H9 (cell line): ENCODE data around the gene RNF181. TPM values are rescaled to one million over a fixed set of nuclear protein-coding genes. Genes with fewer than 3 reads are reported as not detected.

Experiments used
- DNase-seq: peaks from one replicate; pipeline ENCODE4 v3.0.0-alpha.2; 2017
- H2AFZ ChIP-seq: one replicate; pipeline ENCODE4 v1.6.1; 2013; ENCODE audit warnings: mild to moderate bottlenecking, low read length, control low read depth, moderate library complexity
- H2AK5ac ChIP-seq: 2 replicates; pipeline ENCODE4 v1.6.1; 2013; ENCODE audit warnings: low read length, control low read depth, mixed read lengths; ENCODE audit not compliant: insufficient read length
- H2BK120ac ChIP-seq: one replicate; pipeline ENCODE4 v1.6.1; 2013; ENCODE audit warnings: low read depth, mild to moderate bottlenecking, low read length, control low read depth, inconsistent platforms; ENCODE audit not compliant: poor library complexity, severe bottlenecking
- H2BK12ac ChIP-seq: 2 replicates; pipeline ENCODE4 v1.6.1; 2013; ENCODE audit warnings: low read length, control low read depth, mixed read lengths, low read depth; ENCODE audit not compliant: insufficient read length
- H2BK15ac ChIP-seq: 2 replicates; pipeline ENCODE4 v1.6.1; 2013; ENCODE audit warnings: low read depth, low read length, control low read depth
- H2BK20ac ChIP-seq: one replicate; pipeline ENCODE4 v1.6.1; 2013; ENCODE audit warnings: low read depth, mild to moderate bottlenecking, low read length, control low read depth, inconsistent platforms; ENCODE audit not compliant: poor library complexity, severe bottlenecking
- H2BK5ac ChIP-seq: 2 replicates; pipeline ENCODE4 v1.6.1; 2013; ENCODE audit warnings: low read length, control low read depth, mixed read lengths; ENCODE audit not compliant: insufficient read length
- H3K14ac ChIP-seq: 2 replicates; pipeline ENCODE4 v1.6.1; 2013; ENCODE audit warnings: low read length, control low read depth; ENCODE audit not compliant: insufficient read depth
- H3K18ac ChIP-seq: 2 replicates; pipeline ENCODE4 v1.6.1; 2013; ENCODE audit warnings: low read depth, mild to moderate bottlenecking, mixed read lengths, low read length, control low read depth; ENCODE audit not compliant: insufficient read length
- H3K23ac ChIP-seq: 2 replicates; pipeline ENCODE4 v1.6.1; 2013; ENCODE audit warnings: low read length, control low read depth, mixed read lengths, low read depth; ENCODE audit not compliant: insufficient read length
- H3K23me2 ChIP-seq: 2 replicates; pipeline ENCODE4 v1.6.1; 2013; ENCODE audit warnings: low read depth, mild to moderate bottlenecking, mixed read lengths, low read length, control low read depth; ENCODE audit not compliant: insufficient read length, poor library complexity, severe bottlenecking
- H3K27ac ChIP-seq: 2 replicates; pipeline ENCODE4 v1.5.1; 2013; ENCODE audit warnings: low read length, control low read depth, mixed read lengths, low read depth; ENCODE audit not compliant: insufficient read length
- H3K27me3 ChIP-seq: 2 replicates; pipeline ENCODE4 v1.6.1; 2013; ENCODE audit warnings: low read length, control low read depth, inconsistent platforms; ENCODE audit not compliant: insufficient read depth
- H3K4ac ChIP-seq: 2 replicates; pipeline ENCODE4 v1.6.1; 2013; ENCODE audit warnings: low read depth, mild to moderate bottlenecking, control low read depth, inconsistent platforms, low read length, moderate library complexity
- H3K4me1 ChIP-seq: 2 replicates; pipeline ENCODE4 v1.6.1; 2013; ENCODE audit warnings: low read length, control low read depth, inconsistent platforms; ENCODE audit not compliant: insufficient read depth
- H3K4me2 ChIP-seq: 2 replicates; pipeline ENCODE4 v1.6.1; 2013; ENCODE audit warnings: low read length, control low read depth, mixed read lengths; ENCODE audit not compliant: insufficient read length, insufficient read depth
- H3K56ac ChIP-seq: 2 replicates; pipeline ENCODE4 v1.6.1; 2013; ENCODE audit warnings: low read depth, mild to moderate bottlenecking, mixed read lengths, low read length, control low read depth; ENCODE audit not compliant: insufficient read length
- H3K79me1 ChIP-seq: 2 replicates; pipeline ENCODE4 v1.6.1; 2013; ENCODE audit warnings: low read depth, mild to moderate bottlenecking, moderate library complexity, low read length, control low read depth, inconsistent platforms; ENCODE audit not compliant: insufficient read depth, poor library complexity, severe bottlenecking
- H3K79me2 ChIP-seq: 2 replicates; pipeline ENCODE4 v1.6.1; 2013; ENCODE audit warnings: low read length, control low read depth, inconsistent platforms; ENCODE audit not compliant: insufficient read depth
- H3K9ac ChIP-seq: 2 replicates; pipeline ENCODE4 v1.6.1; 2013; ENCODE audit warnings: low read length, control low read depth, mixed read lengths; ENCODE audit not compliant: insufficient read length; ENCODE audit errors: extremely low read depth
- H3K9me3 ChIP-seq: one replicate; pipeline ENCODE4 v1.6.1; 2013; ENCODE audit warnings: low read depth, low read length, inconsistent platforms; ENCODE audit not compliant: control insufficient read depth
- H3T11ph ChIP-seq: one replicate; pipeline ENCODE4 v1.6.1; 2013; ENCODE audit warnings: mild to moderate bottlenecking, low read length, control low read depth, inconsistent platforms
- H4K20me1 ChIP-seq: one replicate; pipeline ENCODE4 v1.6.1; 2013; ENCODE audit not compliant: control insufficient read depth, insufficient read length, insufficient read depth
- H4K5ac ChIP-seq: 2 replicates; pipeline ENCODE4 v1.6.1; 2013; ENCODE audit warnings: low read depth, mild to moderate bottlenecking, mixed read lengths, low read length, control low read depth; ENCODE audit not compliant: insufficient read length
- H4K8ac ChIP-seq: replicated peaks from 2 replicates; pipeline ENCODE4 v1.6.1; 2013; ENCODE audit warnings: low read length, control low read depth, mixed read lengths, low read depth; ENCODE audit not compliant: insufficient read length
- H4K91ac ChIP-seq: 2 replicates; pipeline ENCODE4 v1.6.1; 2013; ENCODE audit warnings: low read depth, mild to moderate bottlenecking, moderate library complexity, mixed read lengths, low read length, control low read depth; ENCODE audit not compliant: insufficient read length
- H3K27ac Mint-ChIP-seq, 3 experiments: 2 replicates in 2 of 3; 3 replicates in 1 of 3; pipeline ENCODE4 v1.8.0; 2020 to 2021; ENCODE audit warnings: mixed read lengths in 3 of 3, mild to moderate bottlenecking in 1 of 3, moderate library complexity in 1 of 3
- H3K27me3 Mint-ChIP-seq: 2 replicates; pipeline ENCODE4 v1.8.0; 2021; ENCODE audit warnings: low read depth, mild to moderate bottlenecking, moderate library complexity, mixed read lengths
- H3K36me3 Mint-ChIP-seq, 3 experiments: 2 replicates in 2 of 3; 3 replicates in 1 of 3; pipeline ENCODE4 v1.8.0; 2020 to 2021; ENCODE audit warnings: low read depth in 3 of 3, mixed read lengths in 3 of 3; ENCODE audit not compliant: insufficient read depth in 1 of 3
- H3K4me1 Mint-ChIP-seq, 2 experiments: 2 replicates each; pipeline ENCODE4 v1.8.0; 2020; ENCODE audit warnings: mixed read lengths in 2 of 2
- H3K4me3 Mint-ChIP-seq, 2 experiments: 2 replicates in 1 of 2; 3 replicates in 1 of 2; pipeline ENCODE4 v1.8.0; 2020 to 2021; ENCODE audit warnings: mild to moderate bottlenecking in 2 of 2, mixed read lengths in 2 of 2, moderate library complexity in 1 of 2
- H3K9me3 Mint-ChIP-seq, 2 experiments: 2 replicates in 1 of 2; 3 replicates in 1 of 2; pipeline ENCODE4 v1.8.0; 2020; ENCODE audit warnings: mild to moderate bottlenecking in 2 of 2, mixed read lengths in 2 of 2, moderate library complexity in 1 of 2
- WGBS: extraction: QIAGEN DNeasy Blood & Tissue Kit; methylation state at CpG from one replicate; pipeline ENCODE4 v1.1.7; 2013; ENCODE audit warnings: missing lambda C conversion rate, low lambda C conversion rate, mixed read lengths; ENCODE audit not compliant: insufficient read length; ENCODE audit errors: extremely low coverage; 5-methylcytosine and 5-hydroxymethylcytosine counted together
- total RNA-seq: library from RNA; stranded (reverse); gene quantifications from 2 replicates; pipeline ENCODE4 v1.2.1, GENCODE V29; 2021
- TF ChIP-seq, protein P1 (sequence below): fragments of 200-600 bp; sonication (generic); conservative IDR thresholded peaks from 3 replicates; pipeline ENCODE4 v1.8.0; 2021; ENCODE audit warnings: antibody characterized with exemption, mild to moderate bottlenecking

RNF181 gene
- total RNA-seq, 1 experiment from 2014 or later = 122 TPM

DNA sequence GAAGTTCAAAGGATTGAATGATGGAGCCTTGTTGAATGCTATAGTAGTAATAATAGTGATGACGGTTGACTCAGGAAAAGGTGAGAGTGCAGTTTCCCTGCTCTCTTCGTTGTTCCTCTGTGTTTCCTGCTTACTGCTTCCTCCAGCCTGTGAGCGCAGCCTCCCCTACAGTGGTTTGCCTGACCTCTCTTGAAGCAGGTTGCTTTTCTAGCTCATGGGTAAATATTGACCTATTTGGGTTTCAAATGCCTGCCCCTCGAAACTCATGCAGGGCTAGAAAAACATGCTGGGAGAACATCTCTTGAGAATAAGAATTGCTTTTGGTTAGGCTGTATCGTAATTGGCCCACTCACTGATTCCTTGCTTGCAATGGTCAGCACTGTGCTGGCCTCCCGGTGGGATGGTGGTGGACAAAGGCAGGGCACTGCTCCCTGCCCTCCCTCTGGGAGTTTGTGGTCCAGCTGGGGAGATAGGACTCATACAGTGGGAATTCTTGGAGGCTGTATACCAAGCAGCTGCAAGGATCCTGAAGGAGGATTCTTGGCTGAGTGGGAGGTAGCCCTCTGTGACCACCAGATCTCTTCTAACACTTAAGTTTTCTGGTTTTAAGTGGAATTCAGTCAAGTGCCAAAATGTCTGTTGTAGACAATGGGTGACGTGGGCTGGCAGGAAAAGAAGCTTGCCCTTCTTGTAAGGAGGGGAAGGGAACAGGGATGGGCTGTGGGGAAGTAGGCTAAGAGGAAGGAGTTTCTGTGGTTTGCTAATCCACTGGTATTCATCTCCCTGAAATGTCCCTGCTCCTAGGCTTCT, 5.4 kb upstream of the RNF181 start:
- no peaks in the 10 kb centered on the region for H4K20me1 ChIP-seq
- H3K27me3 ChIP-seq = no peaks in the 10 kb centered on the region; the same call in 1 of the 2 replicates
- no peak overlapping the region for H3K4me2 ChIP-seq
- no peak overlapping the region for H3K23ac ChIP-seq
- H3K23me2 ChIP-seq = peaks cover 3% of the 10 kb centered on the region
- no peak overlapping the region for H2BK15ac ChIP-seq
- no peak overlapping the region for H2AK5ac ChIP-seq
- Mint-ChIP-seq H3K4me3 (no peak overlapping the region; a peak in 2 of 5 replicates), H3K27ac (no peak overlapping the region), H3K36me3 (no peaks in the 10 kb centered on the region), H3K4me1 (peaks cover 8 to 11% of the 10 kb centered on the region in 2 experiments), H3K27me3 (peaks cover 28% of the 10 kb centered on the region), H3K9me3 (no peaks in the 10 kb centered on the region; a peak in 1 of 5 replicates)
- no peaks in the 10 kb centered on the region for H3K9me3 ChIP-seq
- no peak overlapping the region for H3K27ac ChIP-seq
- no peak overlapping the region for H3K4ac ChIP-seq
- DNase-seq = no peak
- H2BK120ac ChIP-seq = no peak overlapping the region
- no peak overlapping the region for H2BK5ac ChIP-seq
- H2BK20ac ChIP-seq = no peak overlapping the region
- no peak overlapping the region for H4K5ac ChIP-seq
- no peak overlapping the region for H3K56ac ChIP-seq
- TF ChIP-seq, protein P1, sequence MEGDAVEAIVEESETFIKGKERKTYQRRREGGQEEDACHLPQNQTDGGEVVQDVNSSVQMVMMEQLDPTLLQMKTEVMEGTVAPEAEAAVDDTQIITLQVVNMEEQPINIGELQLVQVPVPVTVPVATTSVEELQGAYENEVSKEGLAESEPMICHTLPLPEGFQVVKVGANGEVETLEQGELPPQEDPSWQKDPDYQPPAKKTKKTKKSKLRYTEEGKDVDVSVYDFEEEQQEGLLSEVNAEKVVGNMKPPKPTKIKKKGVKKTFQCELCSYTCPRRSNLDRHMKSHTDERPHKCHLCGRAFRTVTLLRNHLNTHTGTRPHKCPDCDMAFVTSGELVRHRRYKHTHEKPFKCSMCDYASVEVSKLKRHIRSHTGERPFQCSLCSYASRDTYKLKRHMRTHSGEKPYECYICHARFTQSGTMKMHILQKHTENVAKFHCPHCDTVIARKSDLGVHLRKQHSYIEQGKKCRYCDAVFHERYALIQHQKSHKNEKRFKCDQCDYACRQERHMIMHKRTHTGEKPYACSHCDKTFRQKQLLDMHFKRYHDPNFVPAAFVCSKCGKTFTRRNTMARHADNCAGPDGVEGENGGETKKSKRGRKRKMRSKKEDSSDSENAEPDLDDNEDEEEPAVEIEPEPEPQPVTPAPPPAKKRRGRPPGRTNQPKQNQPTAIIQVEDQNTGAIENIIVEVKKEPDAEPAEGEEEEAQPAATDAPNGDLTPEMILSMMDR = no peak
- no peak overlapping the region for H3K9ac ChIP-seq
- no peak overlapping the region for H4K8ac ChIP-seq
- no peaks in the 10 kb centered on the region; the same call in 1 of the 2 replicates for H3K4me1 ChIP-seq
- no CpG with 5 or more reads among the region's 7 CpGs for WGBS
- H3K79me2 ChIP-seq = no peaks in the 10 kb centered on the region
- H2AFZ ChIP-seq = no peak overlapping the region
- no peaks in the 10 kb centered on the region for H3K79me1 ChIP-seq
- no peak overlapping the region for H4K91ac ChIP-seq
- H3T11ph ChIP-seq = no peak overlapping the region
- no peak overlapping the region for H3K14ac ChIP-seq
- no peak overlapping the region for H3K18ac ChIP-seq
- no peak overlapping the region for H2BK12ac ChIP-seq
